IPS-18a (cell line): ENCODE measurements around the gene NGFR.

ENCODE experiments used
- H3K27ac ChIP-seq: one replicate; pipeline ENCODE4 v1.5.1; 2013; ENCODE audit warnings: low read length
- H3K27me3 ChIP-seq: one replicate; pipeline ENCODE4 v1.6.1; 2013; ENCODE audit warnings: mild to moderate bottlenecking, low read length; ENCODE audit not compliant: control insufficient read depth, insufficient read depth
- H3K36me3 ChIP-seq: one replicate; pipeline ENCODE4 v1.6.1; 2013; ENCODE audit warnings: low read depth, low read length; ENCODE audit not compliant: control insufficient read depth
- H3K4me1 ChIP-seq: one replicate; pipeline ENCODE4 v1.6.1; 2013; ENCODE audit warnings: low read depth, low read length; ENCODE audit not compliant: control insufficient read depth
- H3K4me3 ChIP-seq: one replicate; pipeline ENCODE4 v1.5.1; 2013; ENCODE audit warnings: low read length
- H3K9ac ChIP-seq: one replicate; pipeline ENCODE4 v1.6.1; 2013; ENCODE audit warnings: mild to moderate bottlenecking, low read length, moderate library complexity
- H3K9me3 ChIP-seq: one replicate; pipeline ENCODE4 v1.6.1; 2013; ENCODE audit warnings: low read depth, low read length; ENCODE audit not compliant: control insufficient read depth

The NGFR gene

DNA sequence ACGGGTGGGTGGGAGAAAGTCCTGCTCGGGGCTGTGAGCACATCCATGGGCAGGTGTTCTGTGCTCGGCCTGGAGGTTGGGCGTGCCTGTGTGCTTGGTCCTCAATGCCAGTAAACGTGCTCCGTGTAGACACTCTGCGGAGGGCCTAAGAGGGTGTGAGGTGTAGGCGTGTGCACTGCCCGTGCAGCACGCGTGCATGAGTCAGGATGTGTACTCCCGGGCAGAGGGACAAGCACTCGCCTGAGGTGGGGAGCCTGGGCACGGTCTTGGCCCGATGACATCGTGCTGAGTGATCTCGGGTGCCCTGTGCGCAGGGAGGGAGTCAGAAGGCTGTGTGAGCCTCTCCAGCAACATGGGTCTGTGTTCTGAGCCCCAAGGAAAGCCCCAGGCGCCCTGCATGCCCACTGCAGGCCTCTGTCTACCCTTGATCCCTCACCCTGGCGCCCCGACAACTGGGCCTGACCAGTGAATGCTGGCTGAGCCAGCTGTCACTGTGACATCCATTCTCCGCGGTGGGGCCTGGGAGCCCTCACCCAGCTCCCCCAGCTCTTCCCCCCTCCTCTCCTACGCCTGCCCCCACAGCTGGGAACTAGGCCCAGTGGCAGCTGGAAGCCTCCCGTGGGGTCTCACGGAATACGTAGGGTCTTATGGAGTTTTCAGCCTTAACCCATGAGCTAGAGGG is 57.1 kb downstream of the NGFR start:
- H3K27me3 ChIP-seq: peaks cover 16% of the 10 kb centered on the region
- H3K9ac ChIP-seq: no peak overlapping the region
- no peaks in the 10 kb centered on the region for H3K36me3 ChIP-seq
- H3K27ac ChIP-seq: no peak overlapping the region
- H3K4me3 ChIP-seq: no peak overlapping the region
- H3K4me1 ChIP-seq: peaks cover 8% of the 10 kb centered on the region
- H3K9me3 ChIP-seq: no peaks in the 10 kb centered on the region

DNA sequence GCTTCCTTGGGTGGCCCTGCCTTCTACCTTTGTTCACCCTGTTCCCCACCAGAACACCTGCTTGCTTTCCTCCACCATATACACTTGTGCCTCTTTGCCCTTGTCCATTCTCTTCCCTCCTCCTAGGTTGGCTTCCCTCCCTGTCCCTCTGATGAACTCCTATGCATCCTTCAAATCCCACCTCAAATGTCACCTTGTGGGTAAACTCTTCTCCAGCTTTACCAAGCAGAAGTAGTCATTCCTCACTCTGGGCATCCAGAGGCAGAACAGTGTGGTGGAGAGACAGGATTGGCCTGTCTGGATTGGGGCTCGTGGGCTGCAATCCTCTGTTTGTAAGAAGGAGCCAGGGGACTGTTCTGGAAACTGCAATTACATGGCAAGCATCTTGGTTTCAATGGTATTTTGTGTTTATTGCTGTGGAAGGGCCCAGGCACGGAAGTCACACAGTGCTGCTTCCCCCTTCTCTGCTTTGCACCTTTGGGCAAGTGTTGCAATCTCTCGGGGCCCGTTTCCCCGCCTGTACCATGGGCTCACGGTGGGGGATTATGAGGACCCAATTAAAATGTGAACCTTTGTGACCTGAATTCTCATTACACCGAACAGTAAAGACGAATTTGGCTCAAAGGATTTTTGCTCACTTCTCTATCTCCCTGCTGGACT is 58.7 kb downstream of the NGFR start:
- Histone ChIP-seq H3K9ac (no peak overlapping the region), H3K4me3 (no peak overlapping the region), H3K9me3 (no peaks in the 10 kb centered on the region), H3K27ac (no peak overlapping the region), H3K27me3 (peaks cover 18% of the 10 kb centered on the region), H3K4me1 (no peaks in the 10 kb centered on the region), H3K36me3 (no peaks in the 10 kb centered on the region)

DNA sequence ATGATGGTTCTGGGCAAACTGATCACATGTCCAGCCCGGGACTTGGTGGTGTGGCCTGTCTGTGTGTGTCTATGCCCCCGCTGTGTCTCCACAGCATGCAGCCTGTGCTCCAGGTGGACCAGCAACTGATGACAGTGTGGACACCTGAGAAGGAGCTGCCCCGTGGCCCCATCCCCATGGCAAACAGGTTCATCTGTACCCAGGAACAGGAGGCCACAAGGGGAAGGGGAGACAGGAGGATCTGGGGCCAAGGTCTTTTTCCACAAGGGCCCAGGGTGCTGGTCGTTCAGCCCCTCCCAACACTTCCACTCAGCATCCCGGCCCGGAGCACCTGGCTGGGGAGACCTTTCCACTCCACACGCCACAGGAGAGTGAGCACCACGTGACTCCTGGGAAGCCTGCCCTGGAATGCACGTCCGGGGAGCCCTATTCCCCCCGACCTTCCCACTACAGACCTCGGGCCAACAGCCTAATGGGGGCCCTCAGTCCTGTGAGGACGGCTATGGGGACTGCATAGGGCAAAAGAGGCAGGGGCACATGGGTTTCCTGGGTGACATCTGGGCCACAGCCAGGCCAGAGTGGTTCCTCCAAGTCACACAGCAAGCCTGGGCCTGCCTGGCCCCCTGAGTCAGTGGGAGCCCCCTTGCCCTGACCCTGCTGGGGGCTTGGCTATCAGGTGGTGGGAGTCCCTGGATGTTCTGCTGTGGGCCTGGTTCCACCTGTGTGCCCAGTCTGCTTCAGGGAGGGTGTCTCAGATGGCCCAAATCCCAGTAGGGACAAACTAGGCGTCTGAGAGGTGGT is 59.8 kb downstream of the NGFR start:
- Histone ChIP-seq H3K27me3 (peaks cover 18% of the 10 kb centered on the region), H3K27ac (no peak overlapping the region), H3K9me3 (no peaks in the 10 kb centered on the region), H3K9ac (no peak overlapping the region), H3K4me3 (no peak overlapping the region), H3K4me1 (no peaks in the 10 kb centered on the region), H3K36me3 (no peaks in the 10 kb centered on the region)

DNA sequence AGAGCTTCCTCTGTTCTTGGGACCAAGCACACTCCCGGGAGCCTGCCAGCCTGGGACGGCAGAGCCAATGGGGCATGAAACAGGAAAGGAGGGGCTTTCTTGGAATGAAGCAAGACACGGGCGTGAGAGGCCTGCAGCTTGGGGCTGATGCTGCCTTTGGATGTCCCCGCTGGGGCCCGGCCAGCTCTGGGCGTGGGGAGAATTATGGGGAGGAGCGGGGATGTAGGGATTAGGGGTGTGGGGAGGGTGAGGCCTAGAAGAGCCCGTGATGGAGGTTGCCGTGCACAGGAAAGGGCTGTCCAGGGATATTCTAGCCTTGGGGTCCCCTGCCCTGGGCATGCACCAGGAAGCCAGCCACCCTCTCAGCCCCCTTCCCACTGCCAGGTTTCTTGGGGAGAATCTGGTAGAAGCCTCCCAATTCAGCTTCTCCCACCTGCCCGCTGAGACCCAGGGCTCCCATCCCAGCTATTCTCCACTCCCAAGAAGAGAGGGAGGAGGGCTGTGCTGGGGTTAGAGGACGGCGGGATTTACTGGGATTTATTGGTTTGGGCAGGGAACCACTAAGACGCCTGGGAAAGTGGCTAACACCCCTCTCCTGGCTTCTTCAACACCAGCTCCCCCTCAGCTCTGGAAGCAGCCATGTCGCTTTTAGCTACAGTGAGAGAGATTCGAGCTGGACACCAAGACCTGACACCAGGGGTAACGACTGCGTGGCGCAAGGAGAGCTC is 60.6 kb downstream of the NGFR start:
- H3K9me3 ChIP-seq: no peaks in the 10 kb centered on the region
- no peak overlapping the region for H3K9ac ChIP-seq
- no peaks in the 10 kb centered on the region for H3K4me1 ChIP-seq
- H3K4me3 ChIP-seq: no peak overlapping the region
- H3K27me3 ChIP-seq: peaks cover 18% of the 10 kb centered on the region
- H3K36me3 ChIP-seq: no peaks in the 10 kb centered on the region
- H3K27ac ChIP-seq: no peak overlapping the region

DNA sequence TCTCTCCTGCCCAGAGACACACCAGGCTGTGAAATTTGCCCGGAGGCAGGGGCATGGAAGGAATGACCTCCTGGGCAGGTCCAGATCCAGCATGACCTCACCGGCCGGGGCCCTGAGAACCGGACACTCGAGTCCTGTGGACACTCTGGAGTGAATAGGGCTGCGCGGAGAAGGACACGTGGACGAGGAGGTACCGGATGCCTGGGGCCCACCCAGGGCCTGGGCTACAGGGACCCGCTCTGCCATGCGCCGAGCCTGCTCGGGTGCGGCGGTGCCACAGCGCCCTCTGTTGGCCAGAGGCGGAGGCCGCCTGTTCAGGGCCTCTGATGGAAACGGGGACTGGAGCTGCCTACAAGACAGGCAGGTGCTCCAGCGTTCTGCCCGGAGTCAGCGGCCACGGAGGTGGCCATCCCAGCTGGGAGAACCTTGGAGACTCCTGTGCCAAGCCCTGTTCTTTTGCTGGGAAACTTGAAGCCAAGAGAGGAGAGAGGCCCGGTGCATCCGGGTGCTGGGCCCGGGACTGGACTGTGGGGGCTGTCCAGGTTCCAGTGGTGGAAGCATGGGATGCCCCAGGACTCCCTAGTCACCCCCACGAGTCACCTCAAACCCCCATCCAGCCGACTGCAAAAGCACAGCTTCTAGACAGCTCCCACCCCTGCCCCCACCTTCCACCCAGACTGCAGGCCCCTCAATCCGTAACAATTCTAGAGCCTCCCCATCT is 61.3 kb downstream of the NGFR start:
- H3K4me3 ChIP-seq: no peak overlapping the region
- H3K4me1 ChIP-seq: no peaks in the 10 kb centered on the region
- H3K9me3 ChIP-seq: no peaks in the 10 kb centered on the region
- peaks cover 18% of the 10 kb centered on the region for H3K27me3 ChIP-seq
- H3K27ac ChIP-seq: no peak overlapping the region
- no peak overlapping the region for H3K9ac ChIP-seq
- no peaks in the 10 kb centered on the region for H3K36me3 ChIP-seq

DNA sequence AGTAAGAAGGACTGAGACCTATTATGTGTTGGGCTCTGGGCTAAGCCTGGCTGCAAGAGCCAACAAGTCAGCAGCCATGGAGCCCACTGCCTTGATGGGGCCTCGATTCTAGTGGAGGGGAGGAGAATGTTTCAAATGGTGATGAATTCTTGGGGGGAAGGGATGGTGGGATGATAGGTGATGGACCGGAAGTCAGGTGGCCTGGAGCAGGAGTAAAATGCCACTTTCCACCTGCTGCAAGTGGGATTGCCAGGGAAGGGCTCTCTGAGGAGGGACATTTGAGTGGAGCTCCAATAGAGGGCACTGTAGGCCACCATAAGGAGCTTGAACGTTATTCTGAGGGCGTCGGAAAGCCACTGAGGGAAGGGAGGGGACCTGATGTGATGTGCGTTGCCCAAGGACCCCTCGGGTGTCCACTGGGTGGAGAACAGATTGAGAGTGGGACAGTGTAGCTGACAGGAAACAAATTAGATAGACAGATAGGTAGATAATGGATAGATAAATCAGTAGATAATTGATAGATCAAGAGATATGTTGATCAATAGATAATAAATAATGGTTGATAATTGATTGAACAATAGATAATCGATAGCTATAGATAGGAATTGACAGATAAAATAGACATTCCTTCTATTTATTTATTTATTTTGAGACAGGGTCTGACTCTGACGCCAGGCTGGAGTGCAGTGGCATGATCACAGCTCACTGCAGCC is 62.4 kb downstream of the NGFR start:
- H3K27ac ChIP-seq: no peak overlapping the region
- H3K4me1 ChIP-seq: no peaks in the 10 kb centered on the region
- no peaks in the 10 kb centered on the region for H3K36me3 ChIP-seq
- peaks cover 18% of the 10 kb centered on the region for H3K27me3 ChIP-seq
- H3K9me3 ChIP-seq: no peaks in the 10 kb centered on the region
- H3K4me3 ChIP-seq: no peak overlapping the region
- H3K9ac ChIP-seq: no peak overlapping the region
